Uterus (tissue), 2 donors: Measurements from ENCODE around the gene NET1.

Experiments
- CTCF ChIP-seq, 4 experiments: fragments of 200-600 bp in 2 of 4; fragments of 450-650 bp in 2 of 4; sonication (generic) in 2 of 4; IDR thresholded peaks; one replicate each; pipeline ENCODE4 v1.5.1; 2016 to 2019; ENCODE audit warnings: antibody characterized with exemption in 4 of 4, mild to moderate bottlenecking in 2 of 4, moderate library complexity in 1 of 4
- POLR2A ChIP-seq, 2 donors: fragments of 450-650 bp; IDR thresholded peaks; one replicate each; pipeline ENCODE4 v1.6.1; 2016; ENCODE audit warnings: antibody characterized with exemption in 2 of 2, mild to moderate bottlenecking in 1 of 2, moderate library complexity in 1 of 2

- TF ChIP-seq CTCF (IDR thresholded peaks at IDR 0.05) (no peak), POLR2A (IDR thresholded peaks at IDR 0.05) (no peak)
Observed at GRCh38 chr10:5465976-5466450, 53.7 kb downstream of the NET1 start.
